ENCODE measurements around the gene PCYT1B.
"Not testable (repeated sequence)": the region's sequence is repeated elsewhere in the genome, so short reads cannot be mapped to it uniquely, and the experiment has no call there.

PCYT1B gene

DNA sequence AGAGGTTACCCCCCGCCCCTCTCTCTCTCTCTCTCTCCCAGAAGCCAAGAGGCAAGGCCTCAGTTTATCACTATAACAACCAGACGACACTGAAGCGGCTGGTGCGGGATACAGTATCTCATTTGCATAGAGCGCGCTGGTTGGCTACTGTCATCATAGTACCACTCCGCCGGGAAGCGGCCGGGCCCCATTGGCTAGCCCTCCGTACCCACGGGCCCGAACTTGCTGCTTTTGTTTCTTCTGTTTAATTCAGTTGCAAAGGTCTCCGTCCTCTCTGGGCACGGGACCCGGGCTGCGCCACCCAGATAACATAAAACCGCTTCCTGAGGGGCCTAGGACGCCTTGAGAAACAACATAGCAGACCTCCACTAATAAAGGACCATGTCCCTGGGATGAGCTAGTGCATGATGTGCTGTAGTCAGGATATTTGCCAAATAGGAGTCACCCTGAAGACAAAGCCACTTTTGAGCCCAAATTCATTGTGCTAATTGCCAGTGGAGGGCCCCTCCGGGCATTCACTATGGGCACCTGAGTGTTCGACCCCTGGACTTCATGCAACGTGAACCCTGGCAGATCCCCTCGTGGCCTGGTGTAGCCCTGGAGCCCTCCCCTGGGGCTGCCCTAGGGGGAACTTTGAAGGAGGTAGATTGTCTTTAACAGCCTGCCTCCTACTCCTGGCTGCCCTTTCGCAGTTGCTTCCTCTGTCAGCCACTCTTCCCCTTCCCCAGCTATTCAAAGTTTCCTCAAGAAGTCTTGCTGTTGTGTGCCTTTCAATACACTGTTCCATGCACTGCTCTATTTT lies at the start of gene PCYT1B:
Gene PCYT1B (minus strand): TSS at position 91 of the 802 bp plus-strand sequence. CDS start 242 bp downstream, outside the sequence.
- peak; percentile 80 for DNase-seq

GRCh38 chrX:24696294-24696693 lies 49.1 kb upstream of the PCYT1B start:
- no peak for DNase-seq

- no peak for DNase-seq
Observed at GRCh38 chrX:24694825-24695224, 47.7 kb upstream of the PCYT1B start.

DNA sequence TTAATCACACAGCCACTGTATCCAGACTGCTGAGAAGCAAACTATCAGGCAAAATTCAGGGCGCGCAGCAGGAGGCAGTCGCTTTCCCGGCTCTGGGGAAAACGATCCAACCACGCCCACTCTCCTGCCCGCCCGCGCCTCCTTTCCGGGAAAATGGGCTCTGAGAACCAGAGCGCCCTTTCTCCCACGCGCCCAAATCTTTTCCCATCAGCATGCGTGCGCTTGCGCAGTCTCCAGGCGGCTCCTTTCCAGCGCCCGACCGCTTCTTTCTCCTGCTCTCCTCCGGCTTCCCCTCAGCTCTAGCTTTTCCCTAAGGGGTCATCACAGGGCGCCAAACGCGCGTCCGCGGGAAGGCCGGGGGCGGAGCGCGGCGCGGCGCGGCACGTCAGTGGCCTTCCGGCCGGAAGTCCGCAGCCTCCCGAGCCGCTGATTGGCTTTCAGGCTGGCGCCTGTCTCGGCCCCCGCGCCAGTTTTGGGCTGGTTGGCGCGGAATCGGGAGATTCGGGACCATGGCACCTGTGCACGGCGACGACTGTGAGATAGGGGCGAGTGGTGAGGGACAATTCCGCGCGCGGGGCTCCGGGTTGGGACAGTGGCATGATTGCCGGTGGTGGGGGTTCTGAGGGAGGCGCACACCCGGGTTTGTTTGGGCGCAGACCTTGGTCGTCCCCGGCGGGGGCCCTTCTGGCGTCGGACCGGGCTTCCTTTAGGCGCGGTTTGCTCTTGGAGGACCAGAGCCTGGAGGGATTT lies 46.5 kb upstream of the PCYT1B start, which contains the start of gene POLA1:
Gene POLA1 (plus strand): TSS at position 466 of the 750 bp plus-strand sequence. CDS start 44 bp downstream, at position 510.
- peak; percentile 97 for DNase-seq

- DNase-seq: no peak
Observed at GRCh38 chrX:24692305-24692704, 45.2 kb upstream of the PCYT1B start.

- no peak for DNase-seq
Observed at GRCh38 chrX:24684048-24684447, 36.9 kb upstream of the PCYT1B start.

- no peak for DNase-seq
Observed at GRCh38 chrX:24682739-24683432, 35.7 kb upstream of the PCYT1B start.

- DNase-seq: peak; percentile 4
Observed at GRCh38 chrX:24676403-24677024, 29.4 kb upstream of the PCYT1B start.

- DNase-seq: no peak
Observed at GRCh38 chrX:24673424-24673823, 26.3 kb upstream of the PCYT1B start.

DNA sequence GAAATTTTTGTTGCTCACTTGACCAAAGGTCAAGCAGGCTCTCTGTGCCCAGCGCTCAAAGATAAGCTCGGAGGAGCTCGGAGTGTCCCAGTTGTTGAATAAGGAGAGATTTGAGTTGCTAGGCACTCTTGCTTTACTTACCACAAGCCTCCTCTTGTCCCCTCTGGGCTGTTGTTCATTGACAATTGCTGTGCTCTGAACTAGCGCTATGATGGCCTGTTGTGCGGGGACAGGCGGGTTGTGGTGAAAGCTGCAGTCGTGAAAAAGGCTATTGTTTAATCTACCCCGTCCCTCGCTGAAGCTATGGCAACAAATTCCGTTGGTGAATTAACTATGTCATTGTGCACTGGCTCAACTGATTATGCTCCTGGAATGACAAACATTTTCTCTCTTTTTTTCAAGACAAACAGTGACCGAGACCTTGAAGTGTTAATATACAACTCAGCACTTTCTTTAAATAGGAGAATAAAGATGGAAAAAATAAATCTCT lies 25.6 kb upstream of the PCYT1B start:
- no peak for DNase-seq

GRCh38 chrX:24668111-24668510 lies 21.0 kb upstream of the PCYT1B start:
- no peak for DNase-seq

DNA sequence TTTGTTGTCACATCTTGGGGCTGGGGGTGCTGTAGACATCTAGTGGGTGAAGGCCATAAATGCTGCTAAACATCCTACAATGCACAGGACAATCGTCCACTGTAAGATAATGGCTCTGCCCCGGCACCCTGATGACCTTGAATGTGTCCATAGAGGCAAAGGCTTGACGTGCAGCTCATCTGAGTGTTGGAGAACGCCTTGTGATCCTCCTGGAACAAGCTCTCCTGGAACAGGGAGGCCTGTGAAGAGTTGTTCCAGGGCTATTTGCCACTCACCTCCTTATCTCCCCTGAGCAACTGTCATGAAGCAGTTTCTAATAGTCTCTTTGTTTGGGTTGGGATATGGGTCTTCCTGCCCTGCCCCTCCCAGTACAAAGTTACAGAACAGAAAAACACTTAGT lies 15.2 kb upstream of the PCYT1B start:
- no peak for DNase-seq

DNA sequence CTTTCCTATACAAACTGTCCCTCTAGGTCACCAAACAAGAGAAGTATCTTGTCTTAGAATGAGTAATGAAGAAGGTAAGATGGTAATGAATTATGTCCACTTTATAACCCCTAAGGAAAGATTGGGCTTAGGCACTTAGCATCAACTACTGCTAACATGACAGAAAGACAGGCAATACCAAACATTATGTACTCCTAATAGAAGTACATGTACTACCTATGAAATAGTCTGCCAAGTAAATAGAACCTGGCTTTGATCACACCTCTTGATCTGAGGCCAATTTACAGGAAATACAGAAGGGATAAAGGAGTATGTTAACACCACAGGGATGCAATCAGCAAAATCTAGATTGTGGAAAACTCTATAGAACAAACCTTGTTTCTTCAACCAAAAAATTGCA lies 14.1 kb upstream of the PCYT1B start:
- no peak for DNase-seq

- no peak for DNase-seq
Observed at GRCh38 chrX:24659646-24660045, 12.5 kb upstream of the PCYT1B start.

DNA sequence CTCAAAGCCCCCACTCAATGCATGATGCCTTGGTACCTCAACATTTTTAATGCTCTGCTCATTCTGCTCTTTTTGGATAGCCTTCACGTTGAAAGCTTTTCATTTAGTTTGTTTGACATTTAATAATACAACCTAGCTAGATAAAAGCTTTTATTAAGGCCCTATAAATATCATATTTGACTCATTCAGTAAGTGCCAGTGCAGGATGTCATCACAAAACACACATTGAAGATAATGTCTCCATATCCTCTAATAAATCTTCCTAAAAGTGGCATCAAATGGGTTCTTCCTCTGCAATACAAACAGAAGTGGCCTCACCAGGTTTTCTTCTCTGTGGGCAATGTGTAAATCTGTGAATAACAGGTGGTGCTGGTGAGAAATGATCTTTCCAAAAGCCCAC lies 12.0 kb upstream of the PCYT1B start:
- DNase-seq: no peak

GRCh38 chrX:24658421-24658820 lies 11.3 kb upstream of the PCYT1B start:
- no peak for DNase-seq

DNA sequence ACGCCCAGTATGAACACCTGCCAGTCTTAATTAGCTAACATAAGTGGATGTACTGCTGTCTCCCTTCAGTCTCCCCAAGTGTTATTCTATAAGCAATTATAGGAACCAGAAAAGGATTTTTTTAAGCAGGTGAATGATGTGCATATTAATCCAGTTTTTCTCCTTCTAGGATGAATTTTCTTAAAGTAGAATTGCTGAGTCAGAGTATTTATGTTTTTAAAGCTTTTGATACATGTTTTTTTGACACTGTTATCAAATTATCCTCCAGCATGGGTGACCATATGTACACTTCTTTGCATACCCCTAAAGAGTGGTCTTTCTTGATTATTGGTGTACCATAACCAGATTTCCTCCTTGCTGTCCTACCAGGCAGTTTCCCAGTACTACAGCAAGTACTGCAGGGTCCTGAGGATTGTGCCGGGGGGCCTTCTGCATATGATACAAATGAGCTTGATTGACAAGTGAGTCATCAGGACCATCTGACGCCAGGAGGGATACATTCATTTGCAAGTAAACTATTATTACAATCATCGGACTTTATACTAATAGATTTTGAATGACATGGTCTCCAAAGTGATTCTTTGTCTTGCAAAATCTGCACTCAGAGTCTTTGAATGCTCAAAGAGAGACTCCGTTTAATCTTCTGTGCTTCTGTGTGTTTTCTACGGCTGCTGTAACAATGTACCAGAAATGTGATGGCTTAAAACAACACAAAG lies 10.7 kb upstream of the PCYT1B start:
- DNase-seq: no peak

DNA sequence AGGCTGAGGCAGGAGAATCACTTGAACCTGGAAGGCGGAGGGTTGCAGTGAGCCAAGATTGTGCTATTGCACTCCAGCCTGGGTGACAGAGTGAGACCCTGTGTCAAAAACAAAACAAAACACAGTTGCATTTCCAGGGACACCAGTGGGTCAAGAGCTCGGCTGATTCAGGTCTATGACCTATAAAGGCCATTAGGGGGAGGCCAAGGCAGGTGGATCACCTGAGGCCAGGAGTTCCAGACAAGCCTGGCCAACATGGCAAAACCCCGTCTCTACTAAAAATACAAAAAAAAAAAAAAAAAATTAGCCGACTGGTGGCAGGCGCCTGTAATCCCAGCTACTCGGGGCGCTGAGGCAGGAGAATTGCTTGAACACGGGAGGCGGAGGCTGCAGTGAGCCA lies 8.5 kb upstream of the PCYT1B start:
- DNase-seq: not testable (repeated sequence)

- no peak for DNase-seq
Observed at GRCh38 chrX:24651783-24652182, 4.6 kb upstream of the PCYT1B start.

DNA sequence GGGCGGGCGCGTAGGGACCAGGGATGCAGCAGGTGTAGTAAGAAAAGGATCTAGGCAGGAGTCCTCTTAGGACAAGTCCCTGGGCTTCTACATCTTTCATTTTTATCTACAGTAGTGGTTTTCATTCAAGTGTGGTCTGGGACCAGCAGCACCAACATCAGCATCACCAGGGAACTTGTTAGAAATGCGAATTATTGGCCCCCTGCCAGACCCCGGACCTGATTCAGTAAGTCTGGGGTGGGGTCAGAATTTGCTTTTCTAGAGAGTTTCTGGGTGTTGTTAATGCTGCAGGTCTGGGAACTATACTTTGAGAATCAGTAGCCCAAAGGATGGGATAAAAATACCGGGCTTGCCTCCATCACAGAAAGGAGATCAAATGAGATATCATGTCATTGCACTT lies 1.3 kb upstream of the PCYT1B start:
- DNase-seq: no peak

DNA sequence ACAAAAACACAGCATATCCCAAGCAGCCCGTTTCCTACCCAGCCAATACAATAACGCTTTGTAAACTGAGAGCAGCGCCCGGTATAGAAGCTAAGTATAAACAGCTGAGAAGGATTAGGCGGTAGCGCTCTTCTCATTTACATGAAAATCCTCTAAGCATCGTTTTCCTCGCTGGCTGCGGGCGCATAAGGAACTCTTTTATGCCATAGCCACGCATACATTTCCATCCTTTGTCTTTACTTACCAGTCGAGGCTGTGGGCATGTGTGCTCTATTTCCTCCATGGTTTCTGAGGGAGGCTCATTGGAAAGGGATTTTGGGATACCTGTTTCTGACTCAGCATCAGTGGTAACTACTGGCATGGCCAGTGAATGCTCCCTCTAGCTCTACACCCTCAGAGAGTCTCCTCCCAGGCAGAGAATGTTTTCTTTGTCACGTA lies 383 bp downstream of the PCYT1B start:
- DNase-seq: peak; percentile 44

DNA sequence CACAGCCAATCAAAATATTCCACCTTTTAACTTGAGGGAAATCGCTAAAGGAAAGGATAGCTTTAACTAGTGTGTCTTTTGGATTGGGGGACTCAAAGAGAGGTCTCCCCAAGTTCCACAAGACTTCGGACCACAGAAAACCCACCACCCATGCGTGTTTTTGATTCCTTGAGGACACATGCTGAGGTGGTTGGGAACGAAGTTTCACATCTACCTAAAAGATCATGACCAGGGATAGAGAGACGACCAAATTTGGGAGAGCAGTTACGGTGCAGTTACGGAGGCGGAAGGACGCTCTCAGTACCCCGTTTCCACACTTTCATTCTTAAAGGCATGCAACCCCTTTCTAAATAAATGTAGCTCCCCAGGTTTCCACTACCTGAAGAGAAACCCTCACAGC lies 1.1 kb downstream of the PCYT1B start:
- no peak for DNase-seq
